T47D (cell line): ENCODE measurements around the gene SHC1.

Experiments
- DNase-seq, 2 experiments: peaks; one replicate each; pipeline versions ENCODE4 v3.0.0 to v3.0.0-alpha.2; 2011 to 2012; ENCODE audit warnings: low read depth in 1 of 2, low spot score in 1 of 2
- JUND ChIP-seq: IDR thresholded peaks from 2 replicates; pipeline ENCODE4 v1.6.1; 2012; ENCODE audit warnings: low read depth
- in situ Hi-C: cut with HindIII; loops from 2 replicates; pipeline ENCODE4 v1.10.0; 2016; ENCODE audit warnings: low sequenced_read_pairs, low pct_unique_long_range_greater_than_20kb

Gene SHC1

DNA sequence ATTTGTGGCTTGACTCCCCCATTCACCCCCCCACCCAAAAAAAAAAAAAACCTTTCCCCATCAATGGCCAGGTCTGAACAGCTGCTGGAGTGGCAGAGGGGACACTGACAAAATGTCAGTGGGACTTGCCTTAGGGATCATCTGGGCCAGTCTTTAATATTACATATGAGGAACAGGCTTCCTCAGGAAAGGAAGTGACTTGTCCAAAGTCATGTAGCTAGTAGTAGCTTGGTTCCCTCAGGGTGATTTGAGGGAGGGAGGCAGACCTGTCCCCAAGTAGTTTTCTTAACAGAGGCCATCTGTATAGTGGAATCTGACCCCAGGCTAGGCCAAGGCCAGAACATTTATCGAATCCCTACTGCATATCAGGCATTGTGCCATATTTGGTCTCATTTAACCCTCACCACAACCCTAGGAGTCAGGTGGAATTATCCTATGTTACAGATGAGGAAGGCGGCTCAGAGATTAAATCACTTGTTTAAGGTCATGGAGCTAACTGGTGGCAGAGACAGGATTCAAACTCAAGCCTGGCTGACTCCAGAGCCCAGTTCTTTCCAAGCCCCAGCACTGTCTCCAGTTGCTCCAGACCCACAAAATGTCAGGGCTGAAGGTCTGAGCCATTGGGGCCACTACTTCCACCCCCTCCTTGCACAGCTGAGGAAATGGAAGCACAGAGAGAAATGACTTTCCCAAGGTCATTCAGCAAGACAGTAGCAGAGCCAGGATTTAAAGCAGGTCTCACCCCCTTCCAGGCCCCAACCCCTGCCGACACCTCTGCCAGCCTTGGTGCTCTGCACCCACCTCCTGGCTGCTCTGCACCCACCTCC lies 42.4 kb upstream of the SHC1 start:
- in situ Hi-C loops, result no loop called here
- no peak for DNase-seq
- no peak for TF ChIP-seq JUND

DNA sequence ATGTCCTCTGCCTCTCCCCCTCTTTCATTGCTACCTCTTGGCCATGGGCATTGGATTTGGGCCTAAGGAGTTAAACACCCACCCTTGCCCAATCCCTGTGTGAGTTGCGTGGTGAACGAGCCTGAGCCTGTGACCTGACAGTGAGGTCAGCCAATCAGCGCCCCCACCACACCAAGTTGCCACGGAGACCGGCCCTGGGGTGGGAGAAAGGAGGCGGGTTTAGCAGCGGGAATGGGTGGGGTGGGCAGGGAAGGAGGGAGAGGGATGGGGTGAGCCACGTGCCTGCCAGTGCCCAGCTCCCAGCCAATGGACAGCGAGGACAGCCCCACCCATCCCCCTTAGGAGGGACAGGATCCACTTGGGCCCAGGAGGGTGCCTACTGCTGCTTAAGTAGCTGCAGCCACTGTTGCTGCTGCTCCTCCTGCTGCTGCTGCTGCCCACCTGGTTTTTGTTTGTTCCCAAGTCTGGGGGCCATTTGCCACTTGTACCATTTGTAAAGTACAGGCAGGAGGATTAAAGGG lies 41.5 kb upstream of the SHC1 start:
- DNase-seq, result peak; percentile 66 to 96
- in situ Hi-C loops, result no loop called here

DNA sequence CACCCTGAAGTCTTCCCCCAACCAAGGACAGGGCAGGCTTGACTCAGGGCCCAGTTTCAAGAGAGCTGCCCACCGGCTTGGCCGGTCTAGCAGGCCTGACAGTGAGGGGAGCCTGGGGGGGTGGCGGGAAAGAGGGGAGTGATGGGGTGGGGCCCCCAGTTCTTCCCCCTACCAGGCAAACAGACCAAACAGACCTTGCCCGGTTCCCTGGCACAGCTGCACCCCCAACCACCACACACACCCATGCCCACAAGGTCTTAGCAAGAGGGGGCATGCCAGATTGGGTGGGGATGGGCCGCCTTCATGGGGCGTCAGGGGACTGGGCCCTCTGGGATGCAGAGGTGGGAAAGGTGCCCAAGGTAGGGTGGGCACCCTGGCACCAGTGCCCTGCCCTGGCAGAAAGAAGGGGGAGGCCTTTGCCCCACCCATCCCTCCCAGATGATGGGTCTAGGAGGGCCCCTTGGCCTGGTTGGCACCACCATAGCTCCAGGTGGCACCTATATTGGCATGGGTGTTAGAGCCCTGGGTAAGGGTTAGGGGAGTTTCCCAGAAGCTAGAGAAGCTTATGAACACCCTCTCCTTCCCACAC lies 41.0 kb upstream of the SHC1 start:
- peak in 1 of 2 experiments; percentile 64 for DNase-seq
- in situ Hi-C loops, result no loop called here
- no peak for TF ChIP-seq JUND

More for the DNA sequence above, 41.5 kb upstream of the SHC1 start:
- TF ChIP-seq JUND, result no peak

DNA sequence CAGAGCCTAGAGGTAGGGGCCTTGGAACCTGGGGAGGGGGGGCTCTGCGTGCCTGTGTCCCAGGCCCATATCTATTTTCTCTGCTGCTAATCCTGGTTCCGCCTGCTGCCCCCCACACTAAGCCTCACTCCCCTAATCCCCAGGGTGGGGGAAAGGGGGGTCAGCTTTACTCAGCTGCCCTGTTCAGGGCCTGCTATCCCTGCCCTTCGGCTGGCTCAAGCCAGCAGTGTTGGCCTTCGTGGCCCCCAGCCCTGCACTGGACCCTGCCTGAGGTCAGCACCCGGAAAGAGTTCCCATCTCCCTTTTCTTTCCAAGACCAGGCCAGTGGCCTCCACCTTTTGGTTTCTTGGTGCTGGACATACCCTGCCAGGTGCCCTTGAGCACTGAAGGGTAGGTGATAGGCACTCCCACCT lies 40.5 kb upstream of the SHC1 start:
- in situ Hi-C loops, result no loop called here
- DNase-seq, result no peak
- no peak for TF ChIP-seq JUND

DNA sequence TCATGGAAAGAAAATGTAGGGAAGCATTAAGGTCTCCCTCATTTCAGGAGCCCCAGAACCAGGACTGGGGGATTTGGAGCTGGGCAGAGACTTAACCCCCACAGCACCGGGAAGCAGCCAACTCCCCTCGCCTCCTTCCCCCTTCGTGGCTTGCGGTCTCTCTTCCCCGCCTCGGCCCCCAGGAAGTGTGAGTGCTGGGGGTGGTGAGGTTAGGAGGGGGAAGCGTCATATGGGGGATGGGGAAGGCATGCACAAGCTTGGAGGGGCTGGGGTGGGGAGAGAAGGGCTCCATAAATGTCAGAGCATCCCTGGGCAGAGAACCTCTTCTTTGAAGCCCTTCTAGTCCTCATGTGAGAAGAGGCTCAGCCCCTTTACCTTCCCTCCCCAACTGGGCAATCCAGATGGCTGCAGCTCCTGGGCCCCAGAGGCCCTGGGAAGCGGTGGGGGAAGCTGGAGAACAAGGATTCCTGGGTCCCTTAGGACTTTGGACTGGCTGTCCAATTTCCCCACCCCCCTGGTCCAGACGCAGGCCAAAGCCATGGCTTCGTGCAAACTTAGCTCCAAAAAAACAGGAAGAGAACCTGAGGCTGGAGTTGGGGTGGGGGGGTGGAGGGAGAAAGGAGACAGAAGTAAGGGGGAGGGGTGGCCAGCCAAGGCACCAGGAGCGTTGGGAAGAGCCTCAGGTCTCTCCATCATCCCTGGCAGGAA lies 39.8 kb upstream of the SHC1 start:
- DNase-seq, result no peak
- in situ Hi-C loops, result no loop called here
- TF ChIP-seq JUND, result no peak

DNA sequence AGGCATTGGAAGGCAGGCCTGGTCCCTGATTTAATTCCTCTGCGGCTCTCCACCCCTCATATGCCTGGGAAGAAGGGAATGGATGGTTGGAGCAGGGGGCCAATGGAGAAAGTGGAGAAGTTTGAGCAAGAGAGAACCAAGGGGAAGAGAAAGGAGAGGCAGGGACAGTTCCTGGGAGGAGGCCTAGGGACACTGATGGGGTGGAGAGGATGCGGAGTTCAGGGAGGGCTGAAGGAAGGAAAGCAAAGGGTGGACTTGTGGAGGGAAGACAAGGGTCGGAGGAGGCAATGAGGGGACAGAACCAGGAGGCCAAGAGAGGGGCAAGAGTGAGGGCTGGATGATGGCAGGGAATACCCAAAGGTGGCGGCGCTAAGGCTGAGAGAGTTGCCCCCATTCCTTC lies 39.2 kb upstream of the SHC1 start:
- no peak for TF ChIP-seq JUND
- in situ Hi-C loops, result no loop called here
- no peak for DNase-seq

DNA sequence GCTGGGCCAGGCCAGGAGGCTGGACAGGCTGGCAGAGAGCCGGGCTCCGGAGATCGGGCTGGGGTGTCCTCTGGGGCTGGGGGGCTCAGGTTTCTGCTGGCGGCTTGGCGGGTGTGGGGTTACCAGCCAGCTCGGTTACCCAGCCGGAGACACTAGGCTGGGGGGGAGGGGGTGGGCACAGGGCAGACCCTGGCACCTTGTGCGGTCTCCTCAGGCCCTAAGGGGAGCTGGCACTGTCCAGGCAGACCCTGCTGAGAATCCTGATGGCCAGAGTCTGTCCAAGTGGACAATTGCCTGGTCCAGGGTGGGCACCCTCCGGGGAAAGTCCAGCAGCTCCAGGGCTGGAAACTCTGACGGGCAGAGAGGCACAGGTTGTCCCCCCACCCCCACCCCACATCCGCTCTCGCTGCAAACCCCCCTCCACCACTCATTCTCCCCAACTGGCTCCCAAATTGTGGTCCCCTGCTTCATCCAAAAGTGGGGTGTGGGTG lies 38.7 kb upstream of the SHC1 start:
- DNase-seq, result no peak
- in situ Hi-C loops, result no loop called here

DNA sequence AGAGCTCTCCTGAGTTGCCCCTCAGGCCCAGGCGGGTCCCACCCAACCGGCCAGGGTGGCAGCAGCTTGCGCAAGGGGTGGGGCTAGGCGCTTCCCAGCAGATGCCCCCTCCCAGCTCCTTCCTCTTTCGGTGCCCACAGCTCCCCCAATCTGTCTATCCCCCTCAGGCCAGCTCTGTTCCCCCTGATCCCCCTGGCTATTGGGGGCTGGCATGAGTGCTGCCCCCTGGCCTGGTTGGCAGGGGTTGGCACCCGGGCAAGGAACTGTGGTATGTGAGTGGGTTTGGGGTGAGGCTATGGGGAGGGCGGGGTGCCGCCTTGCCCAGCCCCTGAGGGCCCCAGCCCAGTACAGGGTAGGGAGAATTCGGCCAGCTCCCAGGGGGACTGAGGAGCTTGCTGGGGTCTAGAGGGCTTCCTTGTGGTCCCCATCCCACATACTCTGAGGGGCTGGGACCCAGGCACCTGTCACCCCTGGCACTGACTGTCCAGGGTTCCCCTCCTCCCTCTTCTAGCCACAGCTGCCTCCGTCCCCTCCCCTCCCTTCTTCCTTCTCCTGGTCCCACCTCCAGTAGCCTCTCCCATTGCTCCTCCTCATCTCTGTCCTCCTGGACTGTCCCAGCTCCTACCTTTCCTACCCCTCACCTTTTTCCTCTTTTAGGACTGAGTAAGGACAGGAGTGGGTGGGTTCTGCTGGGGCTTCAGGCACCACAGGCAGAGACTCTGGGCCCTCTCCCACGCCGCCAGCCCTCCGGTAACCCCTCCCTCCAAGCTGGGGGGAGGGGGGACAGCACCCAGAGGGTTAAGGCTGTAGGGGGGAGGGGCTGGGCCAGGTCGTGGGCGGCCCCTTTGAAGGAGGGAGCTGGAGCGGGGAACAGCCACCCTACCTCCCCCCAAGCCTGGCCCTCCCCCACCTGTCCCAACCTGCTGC lies 37.7 kb upstream of the SHC1 start:
- peak; percentile 60 to 80 for DNase-seq
- in situ Hi-C loops, result no loop called here

More for the DNA sequence above, 38.7 kb upstream of the SHC1 start:
- TF ChIP-seq JUND, result no peak

DNA sequence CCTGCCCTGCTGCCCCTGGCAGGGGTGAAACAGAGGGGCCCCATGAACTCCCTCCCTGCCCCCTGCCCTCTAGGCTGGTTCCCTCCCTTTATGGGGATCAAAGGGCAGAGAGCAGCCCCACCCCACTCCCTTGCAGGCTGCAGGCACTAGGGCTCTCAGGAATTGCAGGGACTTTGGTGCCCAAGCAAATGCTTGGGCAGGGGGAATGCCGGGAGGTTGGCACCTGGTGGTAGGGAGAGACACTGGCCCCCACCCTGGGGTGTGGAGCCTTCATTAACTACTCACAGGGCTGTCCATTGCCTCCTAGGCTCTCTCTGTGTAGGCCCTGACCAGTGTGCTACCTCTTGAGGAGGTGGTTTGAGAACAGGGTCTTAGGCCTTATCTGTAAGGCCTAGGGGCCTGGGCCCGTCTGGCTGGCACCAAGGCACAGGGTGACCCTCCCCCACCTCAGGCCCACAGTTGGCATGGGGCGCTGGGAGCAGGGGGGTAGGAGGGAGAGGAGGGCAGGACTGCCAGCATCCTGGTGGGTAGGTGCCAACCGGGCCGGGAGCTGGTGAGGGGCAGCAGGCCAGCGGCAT lies 36.8 kb upstream of the SHC1 start:
- TF ChIP-seq JUND, result no peak
- in situ Hi-C loops, result no loop called here
- DNase-seq, result peak in 1 of 2 experiments; percentile 61

More for the DNA sequence above, 37.7 kb upstream of the SHC1 start:
- TF ChIP-seq JUND, result no peak

DNA sequence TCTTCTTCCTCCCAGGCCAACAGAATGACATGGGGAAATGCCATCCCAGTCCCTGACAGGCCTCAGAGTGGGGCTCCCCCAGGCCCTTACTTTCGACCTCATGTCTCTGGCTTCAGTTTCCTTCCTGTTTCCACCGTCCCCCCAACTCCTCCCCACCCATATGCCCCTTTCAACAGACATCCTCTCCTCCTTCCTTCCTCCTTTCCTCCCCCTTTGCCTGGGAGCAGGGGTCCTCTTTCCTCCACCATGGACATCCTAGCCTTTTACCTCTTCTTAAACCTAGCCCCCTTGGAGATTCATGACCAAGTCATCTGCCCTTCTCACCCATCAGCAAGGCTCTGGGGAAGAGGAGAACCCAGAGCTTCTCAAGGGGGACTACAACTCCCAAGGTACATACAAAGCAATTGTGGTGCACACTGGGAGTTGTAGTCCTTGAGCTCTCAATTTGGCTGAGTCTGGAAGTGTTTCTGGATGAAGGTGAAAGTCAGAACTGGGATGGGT lies 36.1 kb upstream of the SHC1 start:
- peak in 1 of 2 experiments; percentile 72 for DNase-seq
- in situ Hi-C loops, result no loop called here
- no peak for TF ChIP-seq JUND
